ENCODE results near the gene ESRRA. TPM values are rescaled to one million over a fixed set of nuclear protein-coding genes. Genes with fewer than 3 reads are reported as not detected.

Gene ESRRA
- total and polyA plus RNA-seq, 2 of the 13 experiments (the other 11 are each of a cell fraction or from before 2014, with no cell fraction given), result 18.1 to 36.3 TPM

- no peak for TF ChIP-seq IKZF4 (CRISPR knock-in tag; IDR thresholded peaks at IDR 0.05; ENCODE audit: borderline replicate concordance, low read depth, not compliant biosample characterization)
- TF ChIP-seq RFXAP (CRISPR knock-in tag; IDR thresholded peaks at IDR 0.05; ENCODE audit: borderline replicate concordance), result peak; percentile 68; the same call in 1 of the 2 replicates
- TF ChIP-seq, protein P1, sequence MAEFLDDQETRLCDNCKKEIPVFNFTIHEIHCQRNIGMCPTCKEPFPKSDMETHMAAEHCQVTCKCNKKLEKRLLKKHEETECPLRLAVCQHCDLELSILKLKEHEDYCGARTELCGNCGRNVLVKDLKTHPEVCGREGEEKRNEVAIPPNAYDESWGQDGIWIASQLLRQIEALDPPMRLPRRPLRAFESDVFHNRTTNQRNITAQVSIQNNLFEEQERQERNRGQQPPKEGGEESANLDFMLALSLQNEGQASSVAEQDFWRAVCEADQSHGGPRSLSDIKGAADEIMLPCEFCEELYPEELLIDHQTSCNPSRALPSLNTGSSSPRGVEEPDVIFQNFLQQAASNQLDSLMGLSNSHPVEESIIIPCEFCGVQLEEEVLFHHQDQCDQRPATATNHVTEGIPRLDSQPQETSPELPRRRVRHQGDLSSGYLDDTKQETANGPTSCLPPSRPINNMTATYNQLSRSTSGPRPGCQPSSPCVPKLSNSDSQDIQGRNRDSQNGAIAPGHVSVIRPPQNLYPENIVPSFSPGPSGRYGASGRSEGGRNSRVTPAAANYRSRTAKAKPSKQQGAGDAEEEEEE (CRISPR knock-in tag; IDR thresholded peaks at IDR 0.05; ENCODE audit: borderline replicate concordance), result no peak
- TF ChIP-seq ZBTB42 (CRISPR knock-in tag; IDR thresholded peaks at IDR 0.05), result no peak
- peak; percentile 89 for TF ChIP-seq NFYB (CRISPR knock-in tag; IDR thresholded peaks at IDR 0.05)
- TF ChIP-seq, protein P2, sequence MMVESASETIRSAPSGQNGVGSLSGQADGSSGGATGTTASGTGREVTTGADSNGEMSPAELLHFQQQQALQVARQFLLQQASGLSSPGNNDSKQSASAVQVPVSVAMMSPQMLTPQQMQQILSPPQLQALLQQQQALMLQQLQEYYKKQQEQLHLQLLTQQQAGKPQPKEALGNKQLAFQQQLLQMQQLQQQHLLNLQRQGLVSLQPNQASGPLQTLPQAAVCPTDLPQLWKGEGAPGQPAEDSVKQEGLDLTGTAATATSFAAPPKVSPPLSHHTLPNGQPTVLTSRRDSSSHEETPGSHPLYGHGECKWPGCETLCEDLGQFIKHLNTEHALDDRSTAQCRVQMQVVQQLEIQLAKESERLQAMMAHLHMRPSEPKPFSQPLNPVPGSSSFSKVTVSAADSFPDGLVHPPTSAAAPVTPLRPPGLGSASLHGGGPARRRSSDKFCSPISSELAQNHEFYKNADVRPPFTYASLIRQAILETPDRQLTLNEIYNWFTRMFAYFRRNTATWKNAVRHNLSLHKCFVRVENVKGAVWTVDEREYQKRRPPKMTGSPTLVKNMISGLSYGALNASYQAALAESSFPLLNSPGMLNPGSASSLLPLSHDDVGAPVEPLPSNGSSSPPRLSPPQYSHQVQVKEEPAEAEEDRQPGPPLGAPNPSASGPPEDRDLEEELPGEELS (CRISPR knock-in tag; IDR thresholded peaks at IDR 0.05), result peak; percentile 53; the same call in 1 of the 2 replicates
- TF ChIP-seq ELF1 (CRISPR knock-in tag; IDR thresholded peaks at IDR 0.05), result peak; percentile 93
- TF ChIP-seq ZSCAN30 (CRISPR knock-in tag; IDR thresholded peaks at IDR 0.05), result no peak
- no peak for TF ChIP-seq ZNF546 (CRISPR knock-in tag; conservative IDR thresholded peaks at IDR 0.05)
- TF ChIP-seq, protein P3, sequence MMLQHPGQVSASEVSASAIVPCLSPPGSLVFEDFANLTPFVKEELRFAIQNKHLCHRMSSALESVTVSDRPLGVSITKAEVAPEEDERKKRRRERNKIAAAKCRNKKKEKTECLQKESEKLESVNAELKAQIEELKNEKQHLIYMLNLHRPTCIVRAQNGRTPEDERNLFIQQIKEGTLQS (CRISPR knock-in tag; IDR thresholded peaks at IDR 0.05), result 0 out of 2 replicates have a peak, but pooled peaks have one; percentile 21
- TF ChIP-seq NCOR1 (IDR thresholded peaks at IDR 0.05; ENCODE audit: borderline replicate concordance, low read length), result peak; percentile 69; the same call in 1 of the 2 replicates
- peak; percentile 90 for TF ChIP-seq ATF1 (CRISPR knock-in tag; IDR thresholded peaks at IDR 0.05)
- TF ChIP-seq ZNF724P (CRISPR knock-in tag; IDR thresholded peaks at IDR 0.05; ENCODE audit: borderline replicate concordance), result no peak
- TF ChIP-seq HOXD1 (CRISPR knock-in tag; IDR thresholded peaks at IDR 0.05), result peak; percentile 78; the same call in 1 of the 2 replicates
- no peak for TF ChIP-seq ZNF496 (CRISPR knock-in tag; IDR thresholded peaks at IDR 0.05; ENCODE audit: insufficient replicate concordance)
- TF ChIP-seq, protein P4, sequence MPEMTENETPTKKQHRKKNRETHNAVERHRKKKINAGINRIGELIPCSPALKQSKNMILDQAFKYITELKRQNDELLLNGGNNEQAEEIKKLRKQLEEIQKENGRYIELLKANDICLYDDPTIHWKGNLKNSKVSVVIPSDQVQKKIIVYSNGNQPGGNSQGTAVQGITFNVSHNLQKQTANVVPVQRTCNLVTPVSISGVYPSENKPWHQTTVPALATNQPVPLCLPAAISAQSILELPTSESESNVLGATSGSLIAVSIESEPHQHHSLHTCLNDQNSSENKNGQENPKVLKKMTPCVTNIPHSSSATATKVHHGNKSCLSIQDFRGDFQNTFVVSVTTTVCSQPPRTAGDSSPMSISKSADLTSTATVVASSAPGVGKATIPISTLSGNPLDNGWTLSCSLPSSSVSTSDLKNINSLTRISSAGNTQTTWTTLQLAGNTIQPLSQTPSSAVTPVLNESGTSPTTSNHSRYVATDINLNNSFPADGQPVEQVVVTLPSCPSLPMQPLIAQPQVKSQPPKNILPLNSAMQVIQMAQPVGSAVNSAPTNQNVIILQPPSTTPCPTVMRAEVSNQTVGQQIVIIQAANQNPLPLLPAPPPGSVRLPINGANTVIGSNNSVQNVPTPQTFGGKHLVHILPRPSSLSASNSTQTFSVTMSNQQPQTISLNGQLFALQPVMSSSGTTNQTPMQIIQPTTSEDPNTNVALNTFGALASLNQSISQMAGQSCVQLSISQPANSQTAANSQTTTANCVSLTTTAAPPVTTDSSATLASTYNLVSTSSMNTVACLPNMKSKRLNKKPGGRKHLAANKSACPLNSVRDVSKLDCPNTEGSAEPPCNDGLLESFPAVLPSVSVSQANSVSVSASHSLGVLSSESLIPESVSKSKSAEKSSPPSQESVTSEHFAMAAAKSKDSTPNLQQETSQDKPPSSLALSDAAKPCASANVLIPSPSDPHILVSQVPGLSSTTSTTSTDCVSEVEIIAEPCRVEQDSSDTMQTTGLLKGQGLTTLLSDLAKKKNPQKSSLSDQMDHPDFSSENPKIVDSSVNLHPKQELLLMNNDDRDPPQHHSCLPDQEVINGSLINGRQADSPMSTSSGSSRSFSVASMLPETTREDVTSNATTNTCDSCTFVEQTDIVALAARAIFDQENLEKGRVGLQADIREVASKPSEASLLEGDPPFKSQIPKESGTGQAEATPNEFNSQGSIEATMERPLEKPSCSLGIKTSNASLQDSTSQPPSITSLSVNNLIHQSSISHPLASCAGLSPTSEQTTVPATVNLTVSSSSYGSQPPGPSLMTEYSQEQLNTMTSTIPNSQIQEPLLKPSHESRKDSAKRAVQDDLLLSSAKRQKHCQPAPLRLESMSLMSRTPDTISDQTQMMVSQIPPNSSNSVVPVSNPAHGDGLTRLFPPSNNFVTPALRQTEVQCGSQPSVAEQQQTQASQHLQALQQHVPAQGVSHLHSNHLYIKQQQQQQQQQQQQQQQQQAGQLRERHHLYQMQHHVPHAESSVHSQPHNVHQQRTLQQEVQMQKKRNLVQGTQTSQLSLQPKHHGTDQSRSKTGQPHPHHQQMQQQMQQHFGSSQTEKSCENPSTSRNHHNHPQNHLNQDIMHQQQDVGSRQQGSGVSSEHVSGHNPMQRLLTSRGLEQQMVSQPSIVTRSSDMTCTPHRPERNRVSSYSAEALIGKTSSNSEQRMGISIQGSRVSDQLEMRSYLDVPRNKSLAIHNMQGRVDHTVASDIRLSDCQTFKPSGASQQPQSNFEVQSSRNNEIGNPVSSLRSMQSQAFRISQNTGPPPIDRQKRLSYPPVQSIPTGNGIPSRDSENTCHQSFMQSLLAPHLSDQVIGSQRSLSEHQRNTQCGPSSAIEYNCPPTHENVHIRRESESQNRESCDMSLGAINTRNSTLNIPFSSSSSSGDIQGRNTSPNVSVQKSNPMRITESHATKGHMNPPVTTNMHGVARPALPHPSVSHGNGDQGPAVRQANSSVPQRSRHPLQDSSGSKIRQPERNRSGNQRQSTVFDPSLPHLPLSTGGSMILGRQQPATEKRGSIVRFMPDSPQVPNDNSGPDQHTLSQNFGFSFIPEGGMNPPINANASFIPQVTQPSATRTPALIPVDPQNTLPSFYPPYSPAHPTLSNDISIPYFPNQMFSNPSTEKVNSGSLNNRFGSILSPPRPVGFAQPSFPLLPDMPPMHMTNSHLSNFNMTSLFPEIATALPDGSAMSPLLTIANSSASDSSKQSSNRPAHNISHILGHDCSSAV (CRISPR knock-in tag; IDR thresholded peaks at IDR 0.05; ENCODE audit: borderline replicate concordance), result no peak
- no peak for TF ChIP-seq ZNF326 (CRISPR knock-in tag; IDR thresholded peaks at IDR 0.05; ENCODE audit: borderline replicate concordance)
Observed at GRCh38 chr11:64317325-64317960, 12.1 kb downstream of the ESRRA start, which contains the start of gene TRMT112 (continued).
